C1 segment of cervical spinal cord (tissue), 14 donors: Measurements from ENCODE around the gene RNLS.

Experiments used
- DNase-seq, 14 donors: peaks; one replicate each; lab custom pipeline; 2025; lab: John Stamatoyannopoulos, UW

The RNLS gene

DNA sequence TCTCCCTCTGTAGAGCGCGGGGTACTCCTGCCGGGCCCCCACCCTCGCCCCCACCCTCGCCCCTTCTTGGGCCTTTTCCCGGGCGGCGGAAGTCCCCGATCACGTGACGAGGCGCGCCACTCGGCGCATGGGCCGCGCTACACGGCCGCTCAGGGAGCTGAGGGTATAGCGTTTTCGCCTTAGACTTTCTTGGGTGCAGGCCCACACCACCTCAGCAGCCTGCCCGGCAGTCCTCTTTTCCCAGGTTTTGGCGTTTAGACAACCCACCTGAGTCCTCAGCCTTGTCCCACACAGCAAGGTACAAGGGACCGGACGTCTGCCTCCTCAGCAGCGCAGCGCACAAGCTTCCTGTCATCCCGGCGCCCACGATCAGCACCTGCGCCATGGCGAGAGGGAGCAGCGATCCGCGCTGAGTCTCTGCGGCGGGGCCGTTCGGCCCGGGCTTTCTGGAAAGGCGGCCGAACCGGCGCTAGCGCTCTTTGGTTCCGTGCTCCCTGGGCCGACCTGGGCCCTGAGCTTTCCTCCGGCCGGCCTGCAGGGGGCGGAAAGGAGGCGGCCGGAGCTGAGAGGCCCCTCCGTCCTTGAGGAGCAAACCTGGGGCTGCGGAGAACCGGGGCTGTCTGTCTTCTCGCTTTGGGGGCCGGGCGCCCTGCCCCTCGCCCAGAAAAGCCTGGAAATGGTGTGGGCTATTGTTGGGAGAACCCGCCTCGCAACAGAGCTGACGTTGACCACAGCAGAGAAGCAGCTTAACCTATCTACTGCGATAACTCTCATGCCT is at the start of gene RNLS:
TSS of gene RNLS (minus strand) at position 513 of the 778 bp plus-strand sequence.
- DNase-seq: peak in 13 of 14 donors; percentile 35 to 90 (median 84)

DNA sequence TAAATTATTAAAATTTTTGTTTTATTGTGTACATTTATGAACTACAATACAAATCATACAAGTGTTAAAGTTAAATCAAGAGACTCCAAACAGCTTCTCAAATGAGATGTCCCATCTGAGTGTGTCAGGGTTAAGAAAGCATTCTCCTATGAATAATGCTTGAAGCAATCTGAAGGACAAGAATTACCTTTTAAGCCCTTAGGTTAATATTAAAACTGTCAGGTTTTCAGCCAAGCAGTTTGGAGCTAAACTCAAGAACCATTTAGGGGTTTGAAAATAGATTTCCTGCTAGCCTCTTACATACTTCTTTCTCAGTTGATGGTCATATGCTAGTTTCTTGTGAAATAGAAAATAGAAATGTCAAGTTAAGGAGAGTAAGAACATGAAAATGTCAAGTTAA is 41.7 kb upstream of the RNLS start:
- DNase-seq: no peak

DNA sequence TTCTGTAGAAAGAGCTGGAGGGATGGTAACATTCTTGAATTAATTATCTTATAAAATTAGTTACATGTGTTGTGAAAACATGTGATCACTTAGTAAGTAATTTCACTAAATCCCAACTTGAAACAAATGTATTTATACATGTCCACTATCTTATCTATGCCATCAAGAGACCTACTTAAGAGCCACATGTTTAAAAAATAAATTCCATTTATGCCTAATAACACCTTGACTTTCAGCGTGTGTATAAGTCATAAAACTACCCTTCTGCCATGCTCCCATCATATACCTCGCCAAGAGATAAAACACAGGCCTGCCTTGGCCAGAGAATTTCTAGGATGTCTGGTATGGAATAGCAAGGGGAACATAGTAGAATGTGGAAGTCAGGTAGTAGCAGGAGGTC is 40.7 kb upstream of the RNLS start:
- DNase-seq: no peak

DNA sequence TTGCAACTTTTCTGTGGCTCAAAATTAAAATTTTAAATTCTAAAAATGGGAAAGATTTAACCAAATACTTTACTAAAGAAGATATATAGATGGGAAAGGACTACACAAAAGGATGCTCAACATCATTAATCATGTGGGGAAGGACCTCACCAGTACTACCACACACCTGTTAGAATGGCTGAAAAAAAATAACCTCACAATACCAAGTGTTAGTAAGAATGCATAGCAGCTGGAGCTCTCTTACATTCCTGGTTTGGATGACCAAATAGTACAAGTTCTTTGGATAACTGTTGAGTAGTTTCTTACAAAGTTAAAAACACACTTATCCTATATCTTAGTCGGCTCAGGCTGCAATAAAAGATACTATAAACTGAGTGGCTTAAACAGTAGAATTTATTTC is 37.3 kb upstream of the RNLS start:
- no peak for DNase-seq

DNA sequence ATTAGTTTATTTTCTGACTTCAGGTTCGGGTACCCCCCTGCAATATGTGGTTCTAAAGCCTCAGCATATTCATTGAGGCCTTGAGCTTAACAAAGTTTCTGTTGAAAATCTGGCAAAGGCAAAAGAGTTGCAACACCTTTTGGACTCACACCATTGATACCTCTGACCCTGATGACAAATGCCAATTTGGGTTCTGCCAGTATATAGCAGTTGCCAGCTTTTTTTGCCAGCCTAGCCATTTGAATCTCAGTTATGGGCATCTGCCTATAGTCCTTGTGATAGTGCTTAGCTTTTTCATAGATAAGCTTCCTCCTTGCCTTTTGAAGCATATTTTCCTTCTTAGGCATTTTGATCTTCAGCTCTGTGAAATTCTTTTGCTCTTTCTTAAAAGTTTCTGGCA is 35.4 kb upstream of the RNLS start:
- no peak for DNase-seq

DNA sequence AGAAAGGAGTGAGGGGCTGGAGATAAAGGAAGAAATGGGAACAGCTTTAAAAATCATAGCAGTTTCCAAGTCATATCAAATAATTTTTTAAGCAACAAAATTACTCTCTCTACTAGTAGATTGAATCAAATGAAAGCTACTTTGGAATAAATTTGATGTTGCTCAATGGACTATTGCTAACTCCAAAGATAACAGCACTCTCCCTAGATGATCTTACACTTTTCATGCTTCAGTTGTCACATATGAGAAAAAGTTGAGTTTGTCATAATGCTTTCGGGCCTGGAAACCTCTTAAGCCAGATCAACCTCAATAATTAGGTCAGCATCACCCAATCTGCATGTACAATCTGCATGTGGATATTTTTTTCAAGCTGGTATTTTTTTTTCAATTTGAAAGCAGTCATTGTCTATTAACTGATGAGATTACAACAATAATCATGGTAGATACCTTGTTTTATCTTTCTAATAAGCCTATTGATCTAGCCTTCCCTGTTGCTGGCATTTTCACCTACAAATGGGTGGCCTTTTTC is 34.7 kb upstream of the RNLS start:
- no peak for DNase-seq

DNA sequence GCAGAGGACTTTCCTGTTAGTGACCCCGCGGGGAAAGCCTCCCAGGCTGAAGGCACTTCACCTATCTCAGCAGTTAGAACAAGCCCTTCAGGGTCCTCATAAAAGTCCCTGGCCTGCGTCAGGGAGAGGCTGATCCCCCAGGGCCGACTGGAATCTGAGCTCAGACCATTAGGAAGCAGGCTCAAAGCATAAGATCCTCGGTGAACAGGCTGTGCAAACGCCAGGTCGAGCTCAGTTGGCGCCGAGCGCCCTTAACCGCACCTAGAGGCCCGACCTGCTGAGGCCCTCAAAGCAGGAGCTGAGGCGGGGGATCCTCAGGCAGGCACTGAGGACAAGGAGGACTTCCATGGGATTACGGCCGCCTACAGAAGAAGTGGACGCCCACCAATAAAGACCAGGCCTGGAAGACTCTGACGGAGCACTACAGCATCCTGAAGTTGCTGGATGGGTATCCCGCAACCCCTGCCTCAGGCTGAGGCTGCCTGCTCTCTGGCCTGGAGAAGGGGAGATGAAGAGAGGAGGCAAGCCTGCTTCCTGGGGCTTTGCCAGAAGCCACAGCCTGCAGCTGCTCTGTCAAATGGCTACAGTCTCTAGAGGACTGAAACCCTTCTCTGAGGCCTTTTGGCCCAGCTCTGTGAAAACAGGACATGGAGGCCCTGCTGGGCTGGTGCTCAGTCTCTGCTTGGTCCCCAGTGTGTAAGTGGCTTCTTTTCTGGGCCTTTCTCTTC is 33.3 kb upstream of the RNLS start:
- DNase-seq: no peak

DNA sequence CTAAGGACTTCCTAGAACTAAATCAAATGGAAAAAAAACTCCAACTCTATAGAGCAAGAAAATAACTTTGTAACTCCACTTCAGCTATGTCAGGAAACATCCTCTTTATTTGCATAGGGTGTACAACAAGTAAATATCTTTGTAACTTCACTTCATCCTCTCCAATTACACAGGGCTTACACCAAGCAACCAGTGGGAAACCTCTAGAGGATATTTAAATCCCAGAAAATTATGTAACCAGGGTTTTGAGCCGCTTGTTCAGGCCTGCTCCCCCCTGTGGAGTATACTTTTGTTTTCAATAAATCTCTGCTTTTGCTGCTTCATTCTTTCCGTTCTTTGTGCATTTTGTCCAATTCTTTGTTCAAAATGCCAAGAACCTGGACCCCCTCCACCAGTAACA is 25.7 kb upstream of the RNLS start:
- no peak for DNase-seq

DNA sequence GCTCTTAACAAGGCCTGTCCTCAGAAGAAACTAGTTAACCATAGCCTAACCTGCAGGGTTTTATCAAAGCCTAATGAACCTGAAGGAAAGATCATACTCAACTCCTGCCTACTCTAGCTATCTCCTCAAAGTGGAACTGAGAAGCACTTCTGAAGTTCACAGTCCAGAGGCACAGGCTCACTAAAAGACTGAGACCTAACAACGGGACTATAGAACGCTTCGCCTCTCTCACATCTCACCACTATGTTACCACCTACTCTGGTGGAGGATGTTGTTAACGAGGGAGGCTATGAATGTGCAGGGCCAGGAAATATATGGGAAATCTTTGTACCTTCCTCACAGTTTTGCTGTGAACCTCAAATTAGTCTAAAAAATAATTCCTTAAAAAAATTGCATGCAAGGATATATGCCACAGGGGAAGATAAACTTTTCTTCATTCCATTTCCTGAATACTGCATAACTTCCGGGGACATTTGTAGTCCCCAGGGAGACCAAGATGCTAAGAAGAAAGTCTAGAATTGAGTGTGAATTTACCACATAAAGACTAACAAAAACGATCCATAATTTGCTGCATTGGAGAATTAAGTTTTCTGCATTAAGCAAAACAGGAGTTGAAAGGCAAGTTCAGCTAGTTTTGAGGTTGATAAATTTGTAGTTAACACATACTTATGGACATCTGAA is 25.1 kb upstream of the RNLS start:
- no peak for DNase-seq

DNA sequence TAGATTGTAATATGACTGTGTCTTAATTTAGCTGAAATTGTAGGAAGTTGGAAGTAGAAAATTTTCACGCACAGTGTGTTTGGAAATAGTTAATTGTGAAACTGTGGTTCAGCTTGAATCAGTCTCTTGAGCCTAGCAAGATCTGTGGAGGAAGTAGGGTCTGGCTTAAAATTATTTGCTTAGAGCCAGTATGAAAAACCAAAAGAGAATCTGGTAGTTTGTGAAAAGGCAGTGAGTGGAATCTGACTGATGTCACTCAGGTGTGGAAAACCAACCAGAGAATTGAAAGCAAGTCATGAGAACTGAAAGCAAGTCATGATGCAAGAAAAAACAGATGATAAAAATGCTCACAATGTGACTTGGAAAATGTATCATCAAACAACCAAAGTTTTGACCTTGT is 14.9 kb upstream of the RNLS start:
- no peak for DNase-seq

DNA sequence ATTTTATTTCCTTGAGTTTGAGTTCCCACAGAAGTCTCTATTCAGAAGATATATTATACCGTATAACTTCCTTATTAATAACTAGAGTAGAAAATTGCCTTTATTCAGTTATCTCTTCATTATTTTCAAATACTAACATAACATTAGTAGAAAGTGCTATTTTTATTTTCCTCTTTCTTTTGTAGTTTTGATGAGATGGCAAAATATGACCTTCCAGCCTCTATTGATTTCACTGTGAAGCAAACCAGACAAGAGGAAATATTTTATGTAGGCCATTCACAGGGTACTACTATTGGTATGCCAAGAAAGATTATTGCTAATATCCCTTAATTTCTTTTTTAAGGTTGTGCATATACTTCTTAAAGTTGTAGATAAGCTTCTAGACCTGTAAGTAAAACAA is 11.4 kb upstream of the RNLS start:
- no peak for DNase-seq

DNA sequence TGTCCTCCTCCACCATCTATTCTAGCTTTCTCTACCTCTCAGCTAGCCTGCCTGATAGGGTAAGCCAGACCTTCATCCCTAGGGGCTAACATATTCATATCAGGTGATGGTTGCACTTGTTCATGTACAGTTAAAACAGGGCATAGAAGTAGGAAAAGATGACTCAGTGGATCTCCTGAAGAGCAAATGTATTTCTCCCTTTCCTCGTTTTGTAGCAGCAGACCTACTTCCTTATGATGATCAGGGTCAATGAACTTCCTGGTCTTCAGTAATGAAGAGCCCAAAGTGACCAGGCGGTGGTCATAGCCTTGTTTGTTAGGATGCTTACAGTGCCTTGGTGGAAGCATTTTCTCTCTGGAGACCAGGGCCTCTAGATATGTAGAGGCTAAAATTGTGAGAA is 9.8 kb upstream of the RNLS start:
- DNase-seq: no peak

DNA sequence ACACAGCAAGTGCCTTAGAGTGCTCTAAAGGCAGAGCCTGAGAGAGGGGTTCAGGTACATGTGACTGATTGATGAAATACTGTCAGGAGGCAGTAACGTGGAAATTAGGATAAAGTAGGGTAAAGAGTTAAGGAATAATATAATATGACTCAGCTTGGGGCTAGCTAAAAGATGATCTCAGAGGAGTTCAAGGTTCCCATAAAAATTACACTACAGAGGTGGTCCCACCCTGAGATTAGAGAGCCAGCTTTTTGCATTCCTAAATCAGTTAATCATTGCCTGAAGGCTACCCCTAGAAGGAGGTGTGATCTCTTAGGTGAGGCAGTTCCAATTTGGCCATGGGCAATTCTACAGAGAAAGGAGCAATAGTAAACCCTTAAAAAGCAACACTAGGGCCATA is 9.3 kb upstream of the RNLS start:
- DNase-seq: no peak

DNA sequence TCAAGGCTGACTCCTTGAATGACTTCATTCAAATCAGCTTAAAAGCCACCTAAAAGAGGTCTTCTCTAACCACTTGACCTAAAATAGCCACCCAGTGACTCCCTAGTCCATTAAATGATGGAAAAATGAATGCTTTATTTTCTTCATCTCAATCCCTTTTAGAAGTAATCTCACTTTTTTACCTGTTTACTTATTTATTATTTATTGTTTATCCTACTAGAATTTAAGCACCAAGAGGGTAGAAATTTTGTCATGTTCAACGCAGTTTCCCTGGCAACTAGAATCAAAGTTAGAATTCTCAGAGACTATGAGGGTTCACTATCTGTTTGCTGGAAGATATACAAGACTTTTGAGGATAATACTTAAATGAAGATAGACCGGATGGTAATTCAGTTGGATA is 3.3 kb upstream of the RNLS start, which contains the start of gene LIPJ:
TSS of gene LIPJ (plus strand) at position 301 of the 400 bp plus-strand sequence. CDS start 3,926 bp downstream, outside the sequence.
- DNase-seq: no peak

DNA sequence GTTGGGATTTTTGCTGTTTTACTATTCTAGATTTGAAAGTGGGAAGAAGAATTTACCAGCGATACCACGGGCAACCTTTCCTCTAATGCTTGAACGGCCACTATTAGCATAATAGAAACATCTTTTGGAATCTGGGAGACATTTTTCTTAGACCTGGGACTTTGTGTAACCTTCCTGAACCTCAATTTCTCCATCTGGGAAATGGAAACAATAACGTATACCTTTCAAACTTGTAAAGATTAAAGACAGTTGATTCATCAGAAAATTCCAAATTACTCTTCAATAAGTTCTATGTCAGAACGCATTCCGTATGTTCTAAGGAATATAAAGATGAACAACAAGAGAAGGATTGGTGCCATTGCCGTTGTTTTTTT is 453 bp upstream of the RNLS start:
- DNase-seq: no peak

DNA sequence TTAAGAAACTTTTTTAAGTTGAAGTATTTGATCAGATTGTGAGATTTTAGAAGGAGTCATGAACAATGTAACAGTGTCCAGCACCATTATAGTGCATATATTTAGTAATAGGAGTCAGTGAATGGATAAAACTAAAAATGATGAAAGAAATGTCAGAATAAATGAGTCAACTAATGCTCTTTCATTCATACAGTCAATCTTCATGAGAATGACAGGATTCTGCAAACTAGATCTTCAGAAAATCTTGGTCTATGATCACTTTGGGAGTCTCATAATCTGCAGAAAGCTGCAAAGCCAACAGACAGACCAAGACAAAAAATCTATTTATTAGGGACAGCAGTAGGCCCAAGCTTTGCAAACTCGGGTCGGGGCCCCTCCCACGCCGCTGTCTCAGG is 710 bp downstream of the RNLS start:
- DNase-seq: no peak

DNA sequence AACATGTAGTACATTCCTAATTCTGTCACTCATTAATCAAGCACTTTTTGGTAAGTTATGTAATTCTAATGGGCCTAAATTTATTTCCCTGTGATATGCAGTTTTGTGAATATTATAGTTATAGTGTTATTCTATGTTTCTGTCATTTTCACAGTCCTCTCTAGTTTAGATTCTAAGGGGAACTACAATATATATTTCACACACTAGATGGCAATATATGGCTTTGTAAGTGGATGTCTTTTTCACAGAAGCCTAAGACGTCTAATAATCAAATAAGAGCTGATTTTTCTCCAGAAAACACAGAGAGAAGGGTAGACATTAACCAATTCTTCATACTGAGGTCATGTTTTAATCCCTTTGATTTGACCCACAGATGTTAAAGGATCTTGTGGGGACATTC is 18.0 kb downstream of the RNLS start:
- no peak for DNase-seq

DNA sequence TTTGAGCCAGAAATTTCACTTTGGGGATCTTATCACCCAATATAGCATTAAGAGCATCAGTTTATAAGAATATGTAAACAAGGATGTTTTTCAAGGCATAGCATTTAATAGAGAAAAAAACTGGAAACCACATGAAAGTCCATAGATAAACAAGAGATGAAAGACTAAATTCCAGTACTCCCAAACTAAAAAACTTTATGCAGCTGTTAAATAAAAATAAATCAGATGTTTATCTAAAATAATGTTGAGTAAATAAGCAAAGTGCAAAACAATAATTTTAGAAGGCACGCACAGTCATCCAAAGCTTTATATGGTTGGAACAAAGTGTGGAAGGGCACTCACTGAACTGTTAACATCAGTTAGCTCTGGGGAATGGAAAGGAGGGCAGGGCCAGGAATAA is 21.0 kb downstream of the RNLS start:
- no peak for DNase-seq

DNA sequence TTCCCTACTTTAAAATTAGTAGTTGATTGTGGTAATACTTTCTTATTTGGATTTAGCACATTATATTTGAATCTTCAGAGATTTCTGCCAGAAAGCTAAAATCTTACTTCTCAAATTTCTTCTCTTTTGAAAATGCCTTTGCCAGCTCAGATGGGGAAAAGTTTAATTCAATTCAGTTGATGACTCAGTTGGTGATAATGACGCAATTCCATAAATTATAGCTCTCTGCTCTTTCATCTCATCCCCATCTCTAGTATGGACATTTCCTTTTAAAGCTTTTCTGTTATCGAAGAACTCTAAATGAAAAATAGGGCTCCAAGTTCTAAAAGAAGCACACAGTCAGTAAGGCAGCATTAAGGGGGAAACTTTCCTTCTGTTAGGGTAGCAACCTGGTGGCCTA is 25.5 kb downstream of the RNLS start:
- DNase-seq: no peak

DNA sequence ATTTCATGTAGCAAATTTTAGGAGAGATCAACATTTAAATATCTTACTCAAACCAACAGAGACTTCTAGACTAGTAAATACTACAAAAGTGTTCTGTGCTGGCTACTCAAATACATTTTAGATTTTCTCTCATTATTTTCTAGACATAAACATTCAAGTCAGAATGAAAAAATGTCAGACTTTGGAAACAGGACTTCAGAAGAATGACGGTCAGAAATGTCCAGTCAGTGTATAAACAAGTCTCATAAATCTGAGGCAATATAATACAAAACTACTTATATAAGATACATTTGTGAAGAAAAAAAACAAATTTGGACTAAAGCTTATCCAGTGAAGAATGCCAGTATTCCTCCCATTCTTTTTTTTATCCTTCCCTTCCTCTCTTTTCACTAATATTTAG is 25.9 kb downstream of the RNLS start:
- no peak for DNase-seq

DNA sequence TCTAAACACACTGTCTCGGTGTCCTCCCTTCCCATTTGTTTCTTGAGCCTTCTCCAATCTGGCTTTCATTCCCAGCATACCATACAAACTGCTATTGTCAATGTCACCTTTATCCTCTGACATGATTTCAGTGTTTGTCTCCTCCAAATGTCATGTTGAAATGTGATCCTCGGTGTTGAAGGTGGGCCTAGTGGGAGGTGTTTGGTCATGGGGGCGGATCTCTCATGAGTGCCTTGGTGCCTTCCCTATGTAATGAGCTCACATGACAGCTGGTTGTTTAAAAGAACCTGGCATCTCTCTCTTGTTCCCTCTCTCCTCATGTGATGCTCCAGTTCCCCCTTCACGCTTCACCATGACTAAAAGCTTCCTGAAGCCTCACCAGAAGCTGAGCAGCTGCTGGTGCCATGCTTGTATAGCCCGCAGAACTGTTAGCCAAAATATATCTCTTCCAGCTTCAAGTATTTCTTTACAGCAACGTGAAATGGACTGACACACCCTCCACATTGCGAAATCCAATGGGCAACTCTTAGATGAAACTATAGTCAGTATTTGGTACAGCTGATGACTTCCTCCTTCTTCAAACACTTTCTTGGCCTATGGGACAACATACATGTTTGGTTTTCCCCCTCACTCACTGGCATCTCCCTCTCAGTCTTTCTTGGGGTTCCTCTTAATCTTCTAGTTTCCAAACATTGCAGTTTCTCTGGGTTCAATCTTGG is 27.8 kb downstream of the RNLS start:
- DNase-seq: no peak
